Activated T-cell treated with anti-CD3 and anti-CD28 coated beads, Interleukin-2, amount 50 U/mL, for 72 hours (primary cell): Measurements from ENCODE around the gene SLC30A7. TPM values are rescaled to one million over a fixed set of nuclear protein-coding genes. Genes with fewer than 3 reads are reported as not detected.
"Not testable (repeated sequence)": the region's sequence is repeated elsewhere in the genome, so short reads cannot be mapped to it uniquely, and the experiment has no call there.

Experiments used
- ATAC-seq, 2 donors: fragments of 150-1000 bp; cut with Tn5 transposase; replicated peaks in 1 of 2; 2 replicates each; pipeline ENCODE4 v1.10.0; 2021; ENCODE audit warnings: moderate library complexity in 2 of 2, mild to moderate bottlenecking in 1 of 2
- DNase-seq, 2 donors: peaks; one replicate each; pipeline ENCODE4 v3.0.0; 2021 to 2022; ENCODE audit warnings: mixed read lengths in 1 of 2
- H3K27ac Mint-ChIP-seq: one replicate; pipeline ENCODE4 v1.8.0; 2022; ENCODE audit warnings: mild to moderate bottlenecking, moderate library complexity, mixed read lengths
- H3K27me3 Mint-ChIP-seq: one replicate; pipeline ENCODE4 v1.8.0; 2022; ENCODE audit warnings: low read depth, mixed read lengths
- H3K36me3 Mint-ChIP-seq, 2 donors: one replicate each; pipeline ENCODE4 v1.8.0; 2022; ENCODE audit warnings: mixed read lengths in 2 of 2, mild to moderate bottlenecking in 1 of 2; ENCODE audit not compliant: insufficient read depth in 2 of 2
- H3K4me1 Mint-ChIP-seq: one replicate; pipeline ENCODE4 v1.8.0; 2022; ENCODE audit warnings: low read depth, mixed read lengths
- H3K4me3 Mint-ChIP-seq, 2 donors: one replicate each; pipeline ENCODE4 v1.8.0; 2022; ENCODE audit warnings: mild to moderate bottlenecking in 2 of 2, mixed read lengths in 2 of 2, moderate library complexity in 2 of 2
- H3K9me3 Mint-ChIP-seq, 2 donors: one replicate each; pipeline ENCODE4 v1.8.0; 2022; ENCODE audit warnings: mixed read lengths in 2 of 2
- total RNA-seq, 2 donors: library from RNA; stranded (reverse); gene quantifications; one replicate each; pipeline ENCODE4 v1.2.3, GENCODE V29; 2022

Gene SLC30A7
- total RNA-seq, 2 donors from 2014 or later = 39.3 to 48.7 TPM

GRCh38 chr1:100949515-100950158 lies 53.7 kb downstream of the SLC30A7 start:
- DNase-seq (peak; percentile 72 to 75), ATAC-seq (peak; percentile 75 to 84)
- H3K36me3 Mint-ChIP-seq = peaks cover 54 to 84% of the 10 kb centered on the region in 2 donors
- peaks cover 25 to 31% of the 10 kb centered on the region in 2 donors for H3K9me3 Mint-ChIP-seq
- H3K27ac Mint-ChIP-seq = peak overlapping the region; percentile 43
- not testable (repeated sequence) for H3K27me3 Mint-ChIP-seq
- peak overlapping the region; percentile 58 to 64 for H3K4me3 Mint-ChIP-seq
- H3K4me1 Mint-ChIP-seq = peaks cover 57% of the 10 kb centered on the region

- no peak for ATAC-seq
- no peak overlapping the region for H3K27ac Mint-ChIP-seq
- peaks cover 51 to 78% of the 10 kb centered on the region in 2 donors for H3K36me3 Mint-ChIP-seq
- H3K4me1 Mint-ChIP-seq = peaks cover 61% of the 10 kb centered on the region
- DNase-seq = no peak
- H3K4me3 Mint-ChIP-seq = no peak overlapping the region
- H3K27me3 Mint-ChIP-seq = no peaks in the 10 kb centered on the region
- peaks cover 25 to 31% of the 10 kb centered on the region in 2 donors for H3K9me3 Mint-ChIP-seq
These were observed 54.4 kb downstream of the SLC30A7 start for GRCh38 chr1:100950337-100950736.

GRCh38 chr1:100950781-100951180 lies 54.9 kb downstream of the SLC30A7 start:
- Mint-ChIP-seq H3K4me3 (no peak overlapping the region), H3K36me3 (peaks cover 49 to 74% of the 10 kb centered on the region in 2 donors), H3K27ac (no peak overlapping the region), H3K9me3 (peaks cover 25 to 31% of the 10 kb centered on the region in 2 donors), H3K4me1 (peaks cover 64% of the 10 kb centered on the region), H3K27me3 (no peaks in the 10 kb centered on the region)
- ATAC-seq = no peak
- DNase-seq = no peak

GRCh38 chr1:100952104-100952745 lies 56.3 kb downstream of the SLC30A7 start:
- H3K36me3 Mint-ChIP-seq = peaks cover 38 to 60% of the 10 kb centered on the region in 2 donors
- H3K9me3 Mint-ChIP-seq = peaks cover 15 to 27% of the 10 kb centered on the region in 2 donors
- H3K4me3 Mint-ChIP-seq = no peak overlapping the region

GRCh38 chr1:100952970-100953369 lies 57.1 kb downstream of the SLC30A7 start:
- Mint-ChIP-seq H3K9me3 (peaks cover 9 to 22% of the 10 kb centered on the region in 2 donors), H3K27ac (peak overlapping the region; percentile 5), H3K4me1 (peaks cover 54% of the 10 kb centered on the region), H3K36me3 (peaks cover 32 to 53% of the 10 kb centered on the region in 2 donors)
- DNase-seq = peak in 1 of 2 donors; percentile 7
- H3K27me3 Mint-ChIP-seq, H3K4me3 Mint-ChIP-seq: not testable (repeated sequence)
- ATAC-seq = peak; percentile 68 to 73

More at GRCh38 chr1:100952104-100952745, 56.3 kb downstream of the SLC30A7 start:
- no peak for DNase-seq
- Mint-ChIP-seq H3K27me3 (no peaks in the 10 kb centered on the region), H3K4me1 (peaks cover 57% of the 10 kb centered on the region), H3K27ac (peak overlapping the region; percentile 5)
- no peak for ATAC-seq

GRCh38 chr1:100953960-100954730 lies 58.3 kb downstream of the SLC30A7 start:
- ATAC-seq = no peak
- Mint-ChIP-seq H3K36me3 (peaks cover 23 to 41% of the 10 kb centered on the region in 2 donors), H3K9me3 (peaks cover 5 to 16% of the 10 kb centered on the region in 2 donors), H3K27ac (peak overlapping the region; percentile 5), H3K4me1 (peaks cover 44% of the 10 kb centered on the region), H3K4me3 (no peak overlapping the region), H3K27me3 (no peaks in the 10 kb centered on the region)
- no peak for DNase-seq

- peak; percentile 43 to 68 for ATAC-seq
- DNase-seq = no peak
- Mint-ChIP-seq H3K36me3 (peaks cover 23 to 41% of the 10 kb centered on the region in 2 donors), H3K4me3 (no peak overlapping the region), H3K27me3 (no peaks in the 10 kb centered on the region), H3K27ac (no peak overlapping the region), H3K9me3 (peaks cover 5 to 16% of the 10 kb centered on the region in 2 donors), H3K4me1 (peaks cover 42% of the 10 kb centered on the region)
These were observed 59.4 kb downstream of the SLC30A7 start for GRCh38 chr1:100955322-100955721.

GRCh38 chr1:100959502-100960060 lies 63.7 kb downstream of the SLC30A7 start:
- DNase-seq = no peak
- H3K9me3 Mint-ChIP-seq = peaks cover 0 to 2% of the 10 kb centered on the region in 2 donors
- no peak overlapping the region for H3K4me3 Mint-ChIP-seq
- H3K4me1 Mint-ChIP-seq = peaks cover 23% of the 10 kb centered on the region
- peaks cover 15 to 32% of the 10 kb centered on the region in 2 donors for H3K36me3 Mint-ChIP-seq
- H3K27ac Mint-ChIP-seq = no peak overlapping the region
- ATAC-seq = peak; percentile 20 to 33
- H3K27me3 Mint-ChIP-seq = no peaks in the 10 kb centered on the region

GRCh38 chr1:100960098-100960497 lies 64.2 kb downstream of the SLC30A7 start:
- ATAC-seq = no peak
- Mint-ChIP-seq H3K36me3 (peaks cover 15 to 33% of the 10 kb centered on the region in 2 donors), H3K27ac (no peak overlapping the region), H3K27me3 (no peaks in the 10 kb centered on the region), H3K4me3 (no peak overlapping the region), H3K9me3 (peaks cover 0 to 2% of the 10 kb centered on the region in 2 donors), H3K4me1 (peaks cover 21% of the 10 kb centered on the region)
- DNase-seq = no peak

- Mint-ChIP-seq H3K4me3 (no peak overlapping the region), H3K9me3 (no peaks in the 10 kb centered on the region), H3K4me1 (peaks cover 16% of the 10 kb centered on the region), H3K27ac (no peak overlapping the region), H3K27me3 (no peaks in the 10 kb centered on the region), H3K36me3 (peaks cover 10 to 16% of the 10 kb centered on the region in 2 donors)
- ATAC-seq = no peak
- no peak for DNase-seq
These were observed 72.7 kb downstream of the SLC30A7 start for GRCh38 chr1:100968621-100969020.

GRCh38 chr1:100969327-100969726 lies 73.4 kb downstream of the SLC30A7 start:
- no peak overlapping the region for H3K27ac Mint-ChIP-seq
- H3K9me3 Mint-ChIP-seq = no peaks in the 10 kb centered on the region

GRCh38 chr1:100971021-100971420 lies 75.1 kb downstream of the SLC30A7 start:
- peak overlapping the region; percentile 31 for H3K27ac Mint-ChIP-seq
- ATAC-seq (no peak), DNase-seq (no peak)
- peaks cover 14% of the 10 kb centered on the region for H3K4me1 Mint-ChIP-seq
- H3K36me3 Mint-ChIP-seq = peaks cover 12 to 25% of the 10 kb centered on the region in 2 donors
- no peaks in the 10 kb centered on the region for H3K27me3 Mint-ChIP-seq
- no peak overlapping the region for H3K4me3 Mint-ChIP-seq
- H3K9me3 Mint-ChIP-seq = no peaks in the 10 kb centered on the region

More at GRCh38 chr1:100969327-100969726, 73.4 kb downstream of the SLC30A7 start:
- ATAC-seq (no peak), DNase-seq (no peak)
- Mint-ChIP-seq H3K27me3 (no peaks in the 10 kb centered on the region), H3K4me1 (peaks cover 14% of the 10 kb centered on the region), H3K36me3 (peaks cover 9 to 20% of the 10 kb centered on the region in 2 donors), H3K4me3 (no peak overlapping the region)
